Progenitor cell of endocrine pancreas (in vitro differentiated cells): ENCODE data around the gene ABCC6. TPM values are rescaled to one million over a fixed set of nuclear protein-coding genes. Genes with fewer than 3 reads are reported as not detected.
"Not testable (repeated sequence)": the region's sequence is repeated elsewhere in the genome, so short reads cannot be mapped to it uniquely, and the experiment has no call there.

ENCODE experiments used
- DNase-seq: peaks from one replicate; pipeline ENCODE4 v3.0.0; 2021; ENCODE audit warnings: low spot score; ENCODE audit not compliant: unreplicated experiment
- H3K27ac Mint-ChIP-seq: 2 replicates; pipeline ENCODE4 v1.8.0; 2021; ENCODE audit warnings: mild to moderate bottlenecking, moderate library complexity, mixed read lengths
- H3K27me3 Mint-ChIP-seq: 2 replicates; pipeline ENCODE4 v1.8.0; 2021; ENCODE audit warnings: mixed read lengths
- H3K36me3 Mint-ChIP-seq: 2 replicates; pipeline ENCODE4 v1.8.0; 2022; ENCODE audit warnings: mixed read lengths; ENCODE audit not compliant: insufficient read depth
- H3K4me1 Mint-ChIP-seq: 2 replicates; pipeline ENCODE4 v1.8.0; 2021; ENCODE audit warnings: low read depth, mixed read lengths
- H3K4me3 Mint-ChIP-seq: 2 replicates; pipeline ENCODE4 v1.8.0; 2021; ENCODE audit warnings: low read depth, mild to moderate bottlenecking, moderate library complexity, mixed read lengths
- H3K9me3 Mint-ChIP-seq: 2 replicates; pipeline ENCODE4 v1.8.0; 2021; ENCODE audit warnings: low read depth, mixed read lengths
- total RNA-seq: library from RNA; stranded (reverse); gene quantifications from 2 replicates; pipeline ENCODE4 v1.2.1, GENCODE V29; 2021
- TF ChIP-seq, protein P1 (sequence below): fragments of 200-600 bp; sonication (generic); IDR thresholded peaks from one replicate; pipeline ENCODE4 v1.5.0; 2021; ENCODE audit warnings: antibody characterized with exemption, mild to moderate bottlenecking; ENCODE audit not compliant: unreplicated experiment

The ABCC6 gene
- total RNA-seq, 1 donor from 2014 or later = 9.8 TPM

GRCh38 chr16:16151315-16151714 is 72.0 kb downstream of the ABCC6 start:
- Mint-ChIP-seq H3K27me3 (no peaks in the 10 kb centered on the region), H3K9me3 (no peaks in the 10 kb centered on the region), H3K27ac (no peak overlapping the region), H3K4me3 (no peak overlapping the region), H3K4me1 (no peaks in the 10 kb centered on the region), H3K36me3 (peaks cover 5% of the 10 kb centered on the region)
- DNase-seq = no peak
- TF ChIP-seq, protein P1, sequence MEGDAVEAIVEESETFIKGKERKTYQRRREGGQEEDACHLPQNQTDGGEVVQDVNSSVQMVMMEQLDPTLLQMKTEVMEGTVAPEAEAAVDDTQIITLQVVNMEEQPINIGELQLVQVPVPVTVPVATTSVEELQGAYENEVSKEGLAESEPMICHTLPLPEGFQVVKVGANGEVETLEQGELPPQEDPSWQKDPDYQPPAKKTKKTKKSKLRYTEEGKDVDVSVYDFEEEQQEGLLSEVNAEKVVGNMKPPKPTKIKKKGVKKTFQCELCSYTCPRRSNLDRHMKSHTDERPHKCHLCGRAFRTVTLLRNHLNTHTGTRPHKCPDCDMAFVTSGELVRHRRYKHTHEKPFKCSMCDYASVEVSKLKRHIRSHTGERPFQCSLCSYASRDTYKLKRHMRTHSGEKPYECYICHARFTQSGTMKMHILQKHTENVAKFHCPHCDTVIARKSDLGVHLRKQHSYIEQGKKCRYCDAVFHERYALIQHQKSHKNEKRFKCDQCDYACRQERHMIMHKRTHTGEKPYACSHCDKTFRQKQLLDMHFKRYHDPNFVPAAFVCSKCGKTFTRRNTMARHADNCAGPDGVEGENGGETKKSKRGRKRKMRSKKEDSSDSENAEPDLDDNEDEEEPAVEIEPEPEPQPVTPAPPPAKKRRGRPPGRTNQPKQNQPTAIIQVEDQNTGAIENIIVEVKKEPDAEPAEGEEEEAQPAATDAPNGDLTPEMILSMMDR = no peak

DNA sequence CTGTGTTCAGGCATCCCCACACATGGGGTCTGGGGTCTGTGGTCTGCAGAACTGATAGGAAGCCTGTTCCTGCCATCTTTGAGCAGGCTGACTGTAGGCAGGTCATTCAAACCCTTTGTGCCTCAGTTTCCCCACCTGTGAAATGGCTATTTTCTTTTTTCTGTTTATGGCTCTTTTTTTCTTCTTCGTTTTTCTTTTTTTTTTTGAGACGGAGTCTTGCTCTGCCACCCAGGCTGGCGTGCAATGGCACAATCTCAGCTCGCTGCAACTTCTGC is 72.5 kb downstream of the ABCC6 start:
- no peak for DNase-seq
- no peaks in the 10 kb centered on the region for H3K27me3 Mint-ChIP-seq
- H3K36me3 Mint-ChIP-seq = peaks cover 2% of the 10 kb centered on the region
- TF ChIP-seq, protein P1 = no peak
- no peaks in the 10 kb centered on the region for H3K4me1 Mint-ChIP-seq
- no peak overlapping the region for H3K27ac Mint-ChIP-seq
- H3K4me3 Mint-ChIP-seq = no peak overlapping the region
- no peaks in the 10 kb centered on the region for H3K9me3 Mint-ChIP-seq

DNA sequence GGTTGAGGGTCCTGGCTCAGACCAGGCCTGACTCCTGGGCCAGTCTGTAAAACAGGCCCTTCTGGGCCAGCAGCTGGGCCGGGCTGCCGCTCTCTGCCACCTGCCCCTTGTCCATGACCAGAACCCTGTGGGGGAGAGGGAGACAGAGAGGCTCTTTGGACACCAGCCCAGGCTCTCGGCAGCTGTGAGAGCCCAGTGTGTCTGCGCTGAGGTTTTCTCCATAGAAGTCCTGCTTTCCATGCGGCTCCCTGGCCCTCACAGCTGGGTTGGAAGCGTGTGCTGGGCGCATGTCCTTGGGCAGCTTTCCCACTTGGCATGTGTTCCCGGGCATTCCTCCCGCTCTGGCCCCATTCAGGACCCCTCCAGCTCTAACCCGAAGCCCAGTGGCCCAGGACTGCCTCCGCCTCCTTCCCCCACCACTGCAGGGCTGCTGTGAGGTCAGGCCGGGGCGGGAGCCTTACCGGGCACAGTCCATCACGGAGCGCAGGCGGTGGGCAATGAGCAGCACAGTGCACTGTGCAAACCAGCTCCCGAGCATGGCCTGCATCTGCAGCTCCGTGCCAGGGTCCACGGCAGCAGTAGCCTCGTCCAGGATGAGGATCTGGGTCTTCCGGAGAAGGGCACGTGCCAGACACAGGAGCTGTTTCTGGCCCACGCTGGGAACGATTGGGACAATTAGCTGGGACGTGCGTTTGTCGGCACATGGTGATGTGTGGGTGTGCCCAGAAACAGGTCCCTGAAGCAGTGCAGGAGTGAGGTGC is 73.0 kb downstream of the ABCC6 start:
- no peaks in the 10 kb centered on the region for H3K27me3 Mint-ChIP-seq
- no peak for DNase-seq
- H3K27ac Mint-ChIP-seq = no peak overlapping the region
- H3K4me1 Mint-ChIP-seq = no peaks in the 10 kb centered on the region
- no peak overlapping the region for H3K4me3 Mint-ChIP-seq
- H3K9me3 Mint-ChIP-seq = no peaks in the 10 kb centered on the region
- TF ChIP-seq, protein P1 = no peak
- H3K36me3 Mint-ChIP-seq = peaks cover 2% of the 10 kb centered on the region

- Mint-ChIP-seq H3K27me3 (no peaks in the 10 kb centered on the region), H3K4me1 (no peaks in the 10 kb centered on the region), H3K4me3 (no peak overlapping the region), H3K27ac (no peak overlapping the region), H3K9me3 (no peaks in the 10 kb centered on the region), H3K36me3 (no peaks in the 10 kb centered on the region)
- TF ChIP-seq, protein P1 = no peak
- DNase-seq = no peak
Measured at GRCh38 chr16:16149710-16150116, 73.6 kb downstream of the ABCC6 start.

DNA sequence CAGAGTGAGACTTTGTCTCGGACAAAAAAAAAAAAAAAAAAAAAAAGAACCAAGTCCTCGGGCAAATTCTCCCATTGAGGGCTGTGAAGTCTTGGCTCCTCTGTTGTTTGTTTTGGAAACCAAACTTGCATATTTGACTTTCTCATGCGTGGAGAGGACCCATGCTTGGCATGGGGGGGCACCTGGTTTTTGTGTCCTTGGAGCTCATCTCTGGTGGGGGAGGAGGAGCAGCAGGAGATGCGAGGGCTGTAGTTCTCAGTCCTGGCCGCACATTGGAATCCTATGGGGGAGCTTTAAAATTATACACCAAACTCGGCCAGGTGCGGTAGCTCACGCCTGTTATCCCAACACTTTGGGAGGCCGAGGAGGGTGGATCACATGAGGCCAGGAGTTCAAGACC is 74.5 kb downstream of the ABCC6 start:
- no peak overlapping the region for H3K27ac Mint-ChIP-seq

GRCh38 chr16:16148000-16148599 is 75.2 kb downstream of the ABCC6 start:
- peak overlapping the region; percentile 37 for H3K27ac Mint-ChIP-seq
- H3K4me1 Mint-ChIP-seq, H3K36me3 Mint-ChIP-seq, H3K4me3 Mint-ChIP-seq, H3K9me3 Mint-ChIP-seq, H3K27me3 Mint-ChIP-seq, DNase-seq: not testable (repeated sequence)

More for the DNA sequence above, 74.5 kb downstream of the ABCC6 start:
- TF ChIP-seq, protein P1 = no peak
- Mint-ChIP-seq H3K4me3 (no peak overlapping the region), H3K9me3 (no peaks in the 10 kb centered on the region), H3K36me3 (no peaks in the 10 kb centered on the region), H3K4me1 (no peaks in the 10 kb centered on the region), H3K27me3 (no peaks in the 10 kb centered on the region)
- DNase-seq = no peak
